Measurements from ENCODE around the gene CHSY1. TPM values are rescaled to one million over a fixed set of nuclear protein-coding genes. Genes with fewer than 3 reads are reported as not detected.

CHSY1 gene
- total and polyA plus RNA-seq, 10 of the 15 experiments (the other 5 are each of a cell fraction or from before 2014, with no cell fraction given) = 1.4 to 31.2 (median 10.5) TPM

DNA sequence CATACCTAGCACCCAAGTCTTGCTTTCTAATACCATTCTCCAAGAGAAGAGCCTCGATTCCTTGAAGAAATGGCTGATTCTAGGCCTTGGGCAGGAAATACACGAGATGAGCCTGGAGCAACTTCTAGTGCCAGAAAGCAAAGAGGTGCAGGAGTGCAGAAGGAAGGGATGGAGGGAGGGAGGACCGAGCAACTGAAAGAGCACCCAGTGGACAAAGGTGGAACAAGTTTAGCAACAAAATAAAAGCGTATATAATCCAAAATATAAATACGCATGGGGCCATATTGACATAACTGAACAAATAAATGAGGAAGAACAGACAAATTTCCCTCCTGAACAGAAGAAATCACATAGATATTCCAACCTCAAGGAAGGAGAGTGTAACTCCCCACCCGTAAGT lies 34.4 kb downstream of the CHSY1 start:
- in situ Hi-C loops (cut with MboI) = no loop called here
- no peak overlapping the region for H2AFZ ChIP-seq (ENCODE audit: control insufficient read depth, low read depth, low read length)
- no peak overlapping the region for H3K4me2 ChIP-seq (ENCODE audit: control insufficient read depth, insufficient read depth)
- H3K27ac ChIP-seq (ENCODE audit: control insufficient read depth, insufficient read depth) = no peak overlapping the region
- H3K4me3 ChIP-seq = no peak overlapping the region
- no peak overlapping the region for H3K9ac ChIP-seq (ENCODE audit: control insufficient read depth, insufficient read depth, low read length)
- peaks cover 3 to 7% of the 10 kb centered on the region in 2 experiments; a peak in 3 of 4 replicates for H3K36me3 ChIP-seq (ENCODE audit: control insufficient read depth in 2 of 2, insufficient read depth in 2 of 2, low read length in 1 of 2)
- ChIA-PET SMC1A (ENCODE audit: uncharacterized antibody, unreplicated experiment) (interaction anchor here (1.0 kb wide), 1 partner anchor 45 kb away, joined by 3 read pairs; no protein-coding TSS in a partner anchor), POLR2A (interaction anchor here (1.9 kb wide), 1 partner anchor 12 kb away, joined by 9 read pairs; no protein-coding TSS in a partner anchor), CTCF (interaction anchor here (1.9 to 2.1 kb wide), 2 partner anchors 10 to 13 kb away, joined by 4 to 7 read pairs; no protein-coding TSS in a partner anchor), RAD21 (ENCODE audit: unreplicated experiment) (no interaction called here)
- TF ChIP-seq RCOR1 (conservative IDR thresholded peaks at IDR 0.05; ENCODE audit: low read depth, low read length) (no peak), SRF (IDR thresholded peaks at IDR 0.05; ENCODE audit: low read depth in 2 of 2, low read length in 2 of 2) (no peak), IRF4 (IDR thresholded peaks at IDR 0.05; ENCODE audit: low read depth, low read length) (no peak), PAX8 (IDR thresholded peaks at IDR 0.05) (no peak)
- BruUV-seq (replicated peaks) = no TSS peak
- ATAC-seq (no peak), DNase-seq (ENCODE audit: low read depth, low spot score) (no peak), FAIRE-seq (no peak)
- no peaks in the 10 kb centered on the region for H3K4me1 ChIP-seq (ENCODE audit: control insufficient read depth, insufficient read depth, low read length)
- H3K27me3 ChIP-seq (replicated peaks in 1 of 2; ENCODE audit: control insufficient read depth in 2 of 2, insufficient read depth in 2 of 2, low read length in 1 of 2) = no peaks in the 10 kb centered on the region
- H3K79me2 ChIP-seq (ENCODE audit: control insufficient read depth, insufficient read depth, low read length) = peaks cover 40% of the 10 kb centered on the region
- intact Hi-C loops (cut with micrococcal nuclease; ENCODE audit: unreplicated experiment) = no loop called here
- peaks cover 3% of the 10 kb centered on the region; the same call in 1 of the 2 replicates for H4K20me1 ChIP-seq (ENCODE audit: control insufficient read depth, insufficient read depth)
- 97% methylated on average over 6 of the region's 6 CpGs for WGBS (ENCODE audit: insufficient coverage, insufficient replicate concordance, low lambda C conversion rate, missing lambda C conversion rate)
- H3K9me3 ChIP-seq (replicated peaks; ENCODE audit: control insufficient read depth, insufficient read depth, low read length) = no peaks in the 10 kb centered on the region

DNA sequence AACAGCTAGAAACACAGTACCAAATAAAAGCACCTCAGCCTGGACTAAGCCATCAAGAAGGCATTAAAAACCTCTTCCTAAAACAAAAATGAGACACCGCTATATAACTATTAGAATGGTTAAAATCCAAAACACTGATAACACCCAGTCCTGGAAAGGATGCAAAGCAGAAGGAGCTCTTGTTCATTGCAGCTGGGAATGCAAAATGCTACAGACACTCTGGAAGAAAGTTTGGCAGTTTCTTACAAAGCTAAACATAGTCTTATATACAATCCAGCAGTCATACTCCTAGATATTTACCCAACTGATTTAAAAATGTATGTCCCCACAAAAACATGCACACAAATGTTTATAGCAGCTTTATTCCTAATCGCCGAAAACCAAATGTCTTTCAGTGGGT lies 35.7 kb downstream of the CHSY1 start:
- Histone ChIP-seq H3K9ac (ENCODE audit: control insufficient read depth, insufficient read depth, low read length) (no peak overlapping the region), H3K27me3 (replicated peaks in 1 of 2; ENCODE audit: control insufficient read depth in 2 of 2, insufficient read depth in 2 of 2, low read length in 1 of 2) (no peaks in the 10 kb centered on the region), H3K4me3 (no peak overlapping the region), H3K27ac (ENCODE audit: control insufficient read depth, insufficient read depth) (no peak overlapping the region), H4K20me1 (ENCODE audit: control insufficient read depth, insufficient read depth) (peaks cover 3% of the 10 kb centered on the region; the same call in 1 of the 2 replicates), H3K79me2 (ENCODE audit: control insufficient read depth, insufficient read depth, low read length) (peaks cover 49% of the 10 kb centered on the region), H3K36me3 (ENCODE audit: control insufficient read depth in 2 of 2, insufficient read depth in 2 of 2, low read length in 1 of 2) (peaks cover 3 to 7% of the 10 kb centered on the region in 2 experiments; a peak in 3 of 4 replicates), H3K9me3 (replicated peaks; ENCODE audit: control insufficient read depth, insufficient read depth, low read length) (no peaks in the 10 kb centered on the region), H3K4me1 (ENCODE audit: control insufficient read depth, insufficient read depth, low read length) (0 out of 2 replicates have a peak, but pooled peaks cover 2% of the 10 kb centered on the region), H2AFZ (ENCODE audit: control insufficient read depth, low read depth, low read length) (no peak overlapping the region), H3K4me2 (ENCODE audit: control insufficient read depth, insufficient read depth) (no peak overlapping the region)
- ChIA-PET POLR2A (interaction anchor here (1.9 kb wide), 1 partner anchor 10 kb away, joined by 9 read pairs; no protein-coding TSS in a partner anchor), RAD21 (ENCODE audit: unreplicated experiment) (interaction anchor here (1.1 kb wide), 2 partner anchors 27 to 28 kb away, joined by 3 read pairs; no protein-coding TSS in a partner anchor), CTCF (interaction anchor here (0.8 to 2.1 kb wide), 4 partner anchors 11 to 42 kb away, joined by 3 to 7 read pairs (median 4); no protein-coding TSS in a partner anchor), SMC1A (ENCODE audit: uncharacterized antibody, unreplicated experiment) (interaction anchor here (0.6 to 2.6 kb wide), 9 partner anchors 11 to 405 kb away, joined by 3 to 8 read pairs (median 3); no protein-coding TSS in a partner anchor)
- in situ Hi-C loops (cut with MboI) (no loop called here), intact Hi-C loops (cut with micrococcal nuclease; ENCODE audit: unreplicated experiment) (no loop called here)
- DNase-seq (ENCODE audit: low read depth, low spot score) (no peak), FAIRE-seq (no peak), ATAC-seq (no peak)
- no TSS peak for BruUV-seq (replicated peaks)
- WGBS (ENCODE audit: insufficient coverage, insufficient replicate concordance, low lambda C conversion rate, missing lambda C conversion rate) = 100% methylated on average over 3 of the region's 3 CpGs
- TF ChIP-seq STAT3 (IDR thresholded peaks at IDR 0.05; ENCODE audit: low read depth, low read length) (no peak), IRF4 (IDR thresholded peaks at IDR 0.05; ENCODE audit: low read depth, low read length) (no peak), SUZ12 (IDR thresholded peaks at IDR 0.05; ENCODE audit: unreplicated experiment) (no peak), TCF3 (IDR thresholded peaks at IDR 0.05; ENCODE audit: borderline replicate concordance, insufficient read depth, low read depth, low read length) (no peak), ZZZ3 (IDR thresholded peaks at IDR 0.05; ENCODE audit: control insufficient read depth, insufficient read length, low read depth) (no peak), RAD21 (IDR thresholded peaks at IDR 0.05; ENCODE audit: insufficient read depth, low read depth, low read length) (no peak), RFX5 (IDR thresholded peaks at IDR 0.05; ENCODE audit: low read depth, low read length) (no peak)
- TF ChIP-seq, protein P1, sequence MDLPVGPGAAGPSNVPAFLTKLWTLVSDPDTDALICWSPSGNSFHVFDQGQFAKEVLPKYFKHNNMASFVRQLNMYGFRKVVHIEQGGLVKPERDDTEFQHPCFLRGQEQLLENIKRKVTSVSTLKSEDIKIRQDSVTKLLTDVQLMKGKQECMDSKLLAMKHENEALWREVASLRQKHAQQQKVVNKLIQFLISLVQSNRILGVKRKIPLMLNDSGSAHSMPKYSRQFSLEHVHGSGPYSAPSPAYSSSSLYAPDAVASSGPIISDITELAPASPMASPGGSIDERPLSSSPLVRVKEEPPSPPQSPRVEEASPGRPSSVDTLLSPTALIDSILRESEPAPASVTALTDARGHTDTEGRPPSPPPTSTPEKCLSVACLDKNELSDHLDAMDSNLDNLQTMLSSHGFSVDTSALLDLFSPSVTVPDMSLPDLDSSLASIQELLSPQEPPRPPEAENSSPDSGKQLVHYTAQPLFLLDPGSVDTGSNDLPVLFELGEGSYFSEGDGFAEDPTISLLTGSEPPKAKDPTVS (IDR thresholded peaks at IDR 0.05; ENCODE audit: low read depth, low read length) = no peak
- TF ChIP-seq, protein P2, sequence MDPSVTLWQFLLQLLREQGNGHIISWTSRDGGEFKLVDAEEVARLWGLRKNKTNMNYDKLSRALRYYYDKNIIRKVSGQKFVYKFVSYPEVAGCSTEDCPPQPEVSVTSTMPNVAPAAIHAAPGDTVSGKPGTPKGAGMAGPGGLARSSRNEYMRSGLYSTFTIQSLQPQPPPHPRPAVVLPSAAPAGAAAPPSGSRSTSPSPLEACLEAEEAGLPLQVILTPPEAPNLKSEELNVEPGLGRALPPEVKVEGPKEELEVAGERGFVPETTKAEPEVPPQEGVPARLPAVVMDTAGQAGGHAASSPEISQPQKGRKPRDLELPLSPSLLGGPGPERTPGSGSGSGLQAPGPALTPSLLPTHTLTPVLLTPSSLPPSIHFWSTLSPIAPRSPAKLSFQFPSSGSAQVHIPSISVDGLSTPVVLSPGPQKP (IDR thresholded peaks at IDR 0.05; ENCODE audit: low read depth, low read length) = no peak
- TF ChIP-seq, protein P3, sequence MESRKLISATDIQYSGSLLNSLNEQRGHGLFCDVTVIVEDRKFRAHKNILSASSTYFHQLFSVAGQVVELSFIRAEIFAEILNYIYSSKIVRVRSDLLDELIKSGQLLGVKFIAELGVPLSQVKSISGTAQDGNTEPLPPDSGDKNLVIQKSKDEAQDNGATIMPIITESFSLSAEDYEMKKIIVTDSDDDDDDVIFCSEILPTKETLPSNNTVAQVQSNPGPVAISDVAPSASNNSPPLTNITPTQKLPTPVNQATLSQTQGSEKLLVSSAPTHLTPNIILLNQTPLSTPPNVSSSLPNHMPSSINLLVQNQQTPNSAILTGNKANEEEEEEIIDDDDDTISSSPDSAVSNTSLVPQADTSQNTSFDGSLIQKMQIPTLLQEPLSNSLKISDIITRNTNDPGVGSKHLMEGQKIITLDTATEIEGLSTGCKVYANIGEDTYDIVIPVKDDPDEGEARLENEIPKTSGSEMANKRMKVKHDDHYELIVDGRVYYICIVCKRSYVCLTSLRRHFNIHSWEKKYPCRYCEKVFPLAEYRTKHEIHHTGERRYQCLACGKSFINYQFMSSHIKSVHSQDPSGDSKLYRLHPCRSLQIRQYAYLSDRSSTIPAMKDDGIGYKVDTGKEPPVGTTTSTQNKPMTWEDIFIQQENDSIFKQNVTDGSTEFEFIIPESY (IDR thresholded peaks at IDR 0.05) = no peak

Measured in GM12878 (cell line).